DMS 273 treated with DMSO at 0.1 percent for 48 hours (cell line): ENCODE results near the gene CSRP1.
"Not testable (repeated sequence)": the region's sequence is repeated elsewhere in the genome, so short reads cannot be mapped to it uniquely, and the experiment has no call there.

Experiments used
- DNase-seq: peaks from one replicate; lab custom pipeline; 2025; lab: John Stamatoyannopoulos, UW

The CSRP1 gene

DNA sequence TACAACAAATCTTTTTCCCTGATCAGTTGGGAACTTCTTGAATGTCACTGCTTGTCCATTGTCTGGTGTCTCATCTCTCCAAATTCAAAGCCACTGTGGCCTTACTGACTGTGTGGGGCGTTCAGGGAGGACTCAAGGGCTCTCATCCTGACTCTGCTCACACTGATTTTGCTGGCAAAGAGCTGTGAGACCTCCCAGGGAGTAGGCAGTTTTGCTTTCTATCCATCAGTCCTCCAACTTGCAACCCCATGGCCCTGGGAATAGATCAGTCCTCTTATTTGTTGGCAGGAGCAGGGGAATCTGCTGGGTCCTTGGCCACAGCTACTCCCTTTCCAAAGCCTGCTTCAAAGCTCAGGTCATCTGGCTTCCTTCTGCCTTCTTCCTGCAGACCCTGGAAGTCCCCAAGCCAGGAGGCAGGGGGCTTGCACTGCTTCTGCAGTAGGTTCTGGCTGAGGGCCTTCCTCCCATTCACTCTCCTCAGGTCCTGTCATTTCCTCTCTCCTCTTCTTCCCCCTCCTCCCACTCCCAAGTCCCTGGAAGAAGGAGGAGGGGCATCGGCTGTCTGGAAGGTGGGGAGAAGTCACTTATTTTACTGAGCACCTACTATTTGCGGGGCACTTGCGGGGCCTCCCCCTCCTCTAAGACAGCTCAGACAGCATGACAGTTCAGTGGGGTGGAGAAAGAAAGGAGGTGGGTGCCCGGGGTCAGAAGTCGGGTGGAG lies 31.1 kb upstream of the CSRP1 start:
- DNase-seq: no peak

DNA sequence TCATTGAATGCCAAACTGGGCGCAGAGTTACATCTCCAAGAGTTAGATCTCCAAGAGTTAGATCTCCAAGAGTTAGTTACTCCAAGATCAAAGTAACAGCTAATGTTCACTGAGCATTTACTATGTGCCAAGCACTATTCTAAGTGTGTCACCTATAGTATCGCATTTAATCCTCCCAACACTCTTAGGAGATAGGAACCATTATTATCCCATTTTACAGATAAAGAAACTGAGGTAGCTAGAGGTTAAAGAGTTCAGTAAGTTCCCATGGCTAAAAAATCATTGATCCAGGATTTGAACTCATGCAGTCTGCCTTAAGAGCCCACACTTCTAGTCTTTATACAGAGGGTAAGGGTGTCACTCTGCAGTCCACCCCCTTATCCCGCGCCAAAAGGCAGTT lies 30.5 kb upstream of the CSRP1 start:
- DNase-seq: no peak

DNA sequence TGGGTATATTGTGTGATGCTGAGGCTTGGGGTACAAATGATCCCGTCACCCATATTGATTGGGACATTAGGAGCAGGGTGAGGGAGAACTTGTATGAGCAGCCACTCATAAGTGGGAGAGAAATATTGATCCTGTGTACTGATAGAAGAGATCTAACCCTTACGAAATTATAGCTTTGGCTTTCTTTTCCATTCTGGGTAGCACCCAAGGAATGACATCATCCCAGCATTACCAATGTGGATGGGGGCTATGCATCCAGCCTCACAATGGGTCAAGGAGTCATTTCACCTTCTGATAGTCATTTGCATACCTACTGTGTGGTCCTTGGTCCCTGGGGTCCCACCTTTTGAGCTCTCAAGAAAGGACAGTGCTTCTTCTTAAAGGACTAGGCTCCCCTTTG lies 30.1 kb upstream of the CSRP1 start:
- DNase-seq: no peak

DNA sequence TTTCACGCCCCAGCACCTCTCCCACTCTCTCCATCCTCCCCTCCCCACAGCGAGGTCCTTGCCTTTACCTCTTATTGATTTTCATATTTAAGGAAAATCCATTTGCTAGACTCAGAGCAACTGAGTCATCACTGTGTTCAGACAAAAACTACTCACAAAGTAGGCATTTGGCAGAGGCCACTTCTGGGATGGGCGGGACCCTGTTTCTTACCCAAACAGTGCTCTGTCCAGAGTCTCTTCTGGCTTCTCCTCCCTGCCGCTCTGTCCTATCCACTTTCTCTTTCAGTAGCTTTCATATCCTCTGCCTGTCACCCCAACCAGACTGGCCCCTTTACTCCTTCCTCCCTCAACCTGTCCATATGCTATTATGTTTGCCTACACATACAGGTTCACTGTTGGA lies 29.6 kb upstream of the CSRP1 start:
- DNase-seq: no peak

DNA sequence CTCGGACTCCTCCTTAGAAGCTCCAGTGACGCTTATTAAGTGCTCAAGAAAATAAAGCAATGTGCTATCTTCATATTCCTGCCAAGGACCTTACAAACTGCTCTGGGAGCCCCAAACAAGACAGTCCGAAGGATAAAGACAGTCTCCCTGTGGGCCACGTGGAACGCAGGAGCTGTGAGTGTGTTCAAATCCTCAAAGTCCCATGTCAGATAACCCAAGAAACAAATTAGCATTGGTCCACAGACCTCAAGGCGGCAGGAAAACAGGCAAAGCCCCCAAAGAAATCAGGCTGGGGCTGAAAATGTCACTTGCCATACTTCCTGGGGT lies 29.0 kb upstream of the CSRP1 start:
- DNase-seq: no peak

DNA sequence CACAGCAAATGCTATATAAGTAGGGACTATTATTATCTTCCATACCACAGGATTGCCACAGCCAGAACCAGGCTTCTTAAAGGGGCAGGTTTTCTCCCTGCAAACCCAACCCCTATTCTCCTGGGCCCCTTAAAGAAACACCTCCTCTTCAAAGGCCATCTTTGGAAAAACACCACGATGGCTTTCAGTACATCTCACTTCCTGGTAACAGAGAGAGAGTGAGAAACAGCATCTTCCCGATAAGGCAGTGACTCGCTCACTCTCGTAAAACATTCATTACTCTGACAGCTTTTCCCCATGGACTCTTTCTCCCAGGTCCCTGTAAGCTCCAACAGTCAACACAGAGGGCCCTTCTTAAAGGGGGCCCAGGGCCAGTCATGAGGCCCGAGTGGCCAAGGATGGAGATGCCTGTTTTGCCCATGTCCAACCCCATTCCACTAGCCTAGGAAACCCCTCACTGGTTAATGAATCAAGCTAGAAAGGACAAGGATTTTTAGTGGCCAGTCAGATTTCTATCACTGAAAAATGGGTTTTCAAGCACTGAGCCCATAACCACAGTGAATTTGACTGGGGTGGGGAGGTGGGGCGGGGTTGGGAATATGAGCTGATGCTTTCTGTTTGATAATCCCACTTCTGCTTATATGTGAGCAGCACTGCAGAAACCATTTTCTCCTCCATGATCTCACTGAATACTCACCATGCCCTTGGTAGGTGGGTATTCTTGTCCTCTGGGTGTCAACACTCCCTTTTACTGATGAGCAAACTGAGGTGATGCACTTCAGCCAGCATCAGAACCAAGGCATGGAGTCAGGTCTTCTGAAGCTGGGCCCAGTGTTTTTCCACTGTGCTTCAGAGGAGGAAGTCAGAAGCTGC lies 28.4 kb upstream of the CSRP1 start:
- DNase-seq: no peak

DNA sequence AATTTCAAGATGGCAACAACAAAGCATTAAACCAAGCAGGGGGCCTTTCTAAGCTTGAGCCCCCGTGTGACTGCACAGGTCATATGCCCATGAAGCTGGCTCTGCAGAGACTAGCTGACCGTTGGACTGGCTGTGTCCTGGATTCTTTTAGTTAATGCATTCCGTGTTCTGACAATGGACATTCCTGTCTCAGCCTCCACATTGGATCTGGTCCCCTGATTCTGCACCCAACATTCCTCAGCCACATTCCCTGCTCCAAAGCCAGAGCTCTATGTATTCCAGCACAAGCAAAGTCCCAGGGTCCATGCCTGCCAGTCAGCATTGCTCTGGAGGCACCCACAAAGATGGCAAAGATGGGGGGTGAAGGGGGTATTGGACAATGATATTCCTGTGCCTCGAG lies 26.9 kb upstream of the CSRP1 start:
- no peak for DNase-seq

DNA sequence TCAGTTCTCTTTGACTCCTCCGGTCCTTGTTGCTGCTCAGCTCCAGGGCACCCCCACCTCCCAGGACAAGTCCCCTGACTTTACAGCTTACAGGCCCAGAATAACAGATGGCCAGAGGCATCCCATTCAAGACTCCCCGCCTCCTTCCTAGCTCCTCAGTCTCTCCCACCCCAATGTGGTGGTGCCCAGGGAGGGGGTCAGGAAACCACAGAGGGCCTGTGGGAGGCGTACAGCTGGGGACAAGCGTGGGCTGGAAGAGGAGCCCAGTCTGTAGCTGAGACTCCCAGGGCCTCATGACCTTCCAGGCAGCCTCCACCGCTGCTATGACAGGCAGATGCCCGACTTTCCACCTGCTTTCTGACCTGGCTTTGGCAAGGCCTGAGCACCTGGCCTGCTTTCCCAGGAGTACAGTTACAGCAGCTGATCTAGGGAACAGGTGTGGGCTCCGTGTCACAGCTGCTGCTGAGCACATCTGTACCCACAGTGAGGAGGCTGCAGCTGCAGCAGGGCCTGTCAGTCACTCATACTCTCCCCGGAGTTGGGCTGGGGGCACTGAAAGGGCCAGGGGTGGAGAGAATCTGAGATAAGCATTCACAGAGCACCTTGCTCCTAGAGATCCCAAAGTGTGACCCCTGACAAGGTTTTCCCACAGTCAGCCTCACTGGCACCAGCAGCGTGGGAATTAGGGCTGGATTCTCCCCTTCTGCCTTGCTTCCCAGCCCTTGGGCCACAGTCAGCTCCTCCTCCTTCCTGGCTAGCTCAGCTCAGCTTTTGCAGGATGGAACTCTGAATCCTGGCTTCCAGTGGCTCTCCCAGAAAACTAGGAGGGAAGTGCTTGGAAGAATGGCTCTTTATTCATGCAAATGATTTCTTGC lies 24.9 kb upstream of the CSRP1 start:
- peak; percentile 46 for DNase-seq

DNA sequence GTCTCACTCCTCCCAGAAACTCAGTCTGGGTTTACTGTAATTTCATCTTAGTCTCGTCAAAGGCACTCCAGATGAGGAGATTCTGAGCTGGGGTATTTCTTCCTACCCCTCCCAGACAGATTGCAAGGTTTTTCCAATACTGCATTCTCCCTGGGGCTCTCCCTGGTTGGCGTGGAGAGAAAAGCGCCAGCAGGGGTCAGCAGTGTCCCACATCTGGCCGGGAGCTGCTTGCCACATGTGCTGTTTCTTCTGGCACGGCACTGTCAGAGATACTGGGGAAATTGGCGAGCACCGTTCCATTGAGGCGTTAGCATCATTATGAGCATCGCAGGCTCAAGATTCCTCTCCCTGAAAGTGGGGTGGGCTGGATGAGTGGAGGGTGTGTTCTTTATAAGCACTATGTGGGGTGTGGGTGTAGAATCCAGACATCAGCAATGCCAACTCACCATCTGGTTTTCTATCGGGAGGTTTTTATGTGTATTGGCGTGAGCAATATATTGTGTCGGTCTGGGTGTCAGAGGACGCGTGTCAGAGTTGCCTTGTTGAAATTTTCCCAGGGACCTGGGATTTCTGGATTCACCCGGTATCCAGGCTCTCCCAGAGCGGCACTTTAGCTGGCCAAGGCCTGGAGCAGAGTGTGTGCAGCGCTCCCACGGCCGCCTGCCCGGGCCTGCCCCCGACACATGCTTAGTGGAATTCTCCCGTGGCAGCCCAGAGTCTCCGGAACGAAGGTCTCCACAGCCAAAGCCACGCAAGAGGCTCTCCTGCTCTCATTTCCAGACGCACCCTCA lies 24.0 kb upstream of the CSRP1 start:
- DNase-seq: peak; percentile 65

DNA sequence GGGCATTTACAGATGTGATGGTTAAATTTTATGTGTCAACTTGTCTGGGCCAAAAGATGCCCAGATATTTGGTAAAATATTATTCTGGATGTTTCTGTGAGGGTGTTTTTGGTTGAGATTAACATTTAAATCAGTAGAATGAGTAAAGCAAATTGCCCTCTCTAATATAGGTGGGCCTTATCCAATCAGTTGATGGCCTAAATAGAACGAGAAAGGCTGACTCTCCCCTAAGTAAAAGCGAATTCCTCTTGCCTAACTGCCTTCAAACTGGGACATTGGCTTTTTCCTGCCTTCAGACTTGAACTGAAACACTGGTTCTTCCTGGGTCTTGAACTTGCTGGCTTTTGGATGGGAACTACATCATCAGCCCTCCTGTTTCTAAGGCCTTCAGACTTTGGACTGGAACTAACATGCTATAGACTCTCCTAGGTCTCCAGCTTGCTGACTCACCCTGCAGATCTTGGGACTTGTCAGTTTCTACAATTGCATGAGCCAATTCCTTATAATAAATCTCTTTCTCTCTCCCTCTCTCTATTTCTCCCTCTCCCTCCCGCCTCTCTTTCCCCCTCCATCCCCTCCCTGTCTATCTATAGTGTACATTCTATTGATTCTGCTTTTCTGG lies 21.8 kb upstream of the CSRP1 start:
- no peak for DNase-seq

DNA sequence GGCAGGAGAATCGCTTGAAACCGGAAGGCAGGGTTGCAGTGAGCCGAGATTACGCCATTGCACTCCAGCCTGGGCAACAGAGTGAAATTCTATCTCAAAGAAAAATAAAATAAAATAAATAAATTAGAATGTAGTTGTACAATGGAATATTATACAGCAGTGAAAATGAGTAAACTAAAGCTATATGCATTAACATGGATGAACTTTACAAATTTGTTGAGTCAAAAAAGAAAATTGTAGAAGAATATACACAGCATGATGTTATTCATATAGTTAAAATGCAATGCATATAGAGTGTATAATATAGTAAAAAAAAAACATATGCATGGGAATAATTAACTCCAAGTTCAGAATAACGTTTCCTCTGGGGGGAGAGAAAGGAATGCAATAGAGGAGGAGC lies 21.0 kb upstream of the CSRP1 start:
- no peak for DNase-seq

DNA sequence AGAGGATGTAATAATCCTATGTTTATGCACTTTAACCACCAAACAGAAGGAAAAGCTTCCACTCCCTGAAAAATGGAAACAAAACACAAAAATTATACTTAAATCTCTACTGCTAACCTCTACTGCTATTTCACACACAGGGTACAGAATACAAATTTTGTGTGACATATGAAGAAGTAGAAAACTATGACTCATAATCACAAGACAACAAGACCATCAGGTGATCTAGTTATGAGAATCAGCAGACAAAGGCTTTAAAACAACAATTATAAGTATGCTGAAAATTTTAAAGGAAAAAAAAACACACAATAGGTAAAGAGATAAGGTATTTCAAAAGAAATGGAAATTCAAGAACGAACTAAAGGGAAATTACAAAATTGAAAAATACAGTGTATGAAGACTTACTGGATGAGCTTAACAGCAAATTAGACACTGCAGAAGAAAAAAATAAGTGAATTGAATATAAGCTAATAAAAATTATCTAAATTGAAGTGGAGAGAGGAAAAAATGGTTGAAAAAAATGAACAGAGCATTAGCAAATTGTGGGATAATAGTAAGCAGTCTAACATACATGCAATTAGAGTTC lies 18.4 kb upstream of the CSRP1 start:
- DNase-seq: no peak

DNA sequence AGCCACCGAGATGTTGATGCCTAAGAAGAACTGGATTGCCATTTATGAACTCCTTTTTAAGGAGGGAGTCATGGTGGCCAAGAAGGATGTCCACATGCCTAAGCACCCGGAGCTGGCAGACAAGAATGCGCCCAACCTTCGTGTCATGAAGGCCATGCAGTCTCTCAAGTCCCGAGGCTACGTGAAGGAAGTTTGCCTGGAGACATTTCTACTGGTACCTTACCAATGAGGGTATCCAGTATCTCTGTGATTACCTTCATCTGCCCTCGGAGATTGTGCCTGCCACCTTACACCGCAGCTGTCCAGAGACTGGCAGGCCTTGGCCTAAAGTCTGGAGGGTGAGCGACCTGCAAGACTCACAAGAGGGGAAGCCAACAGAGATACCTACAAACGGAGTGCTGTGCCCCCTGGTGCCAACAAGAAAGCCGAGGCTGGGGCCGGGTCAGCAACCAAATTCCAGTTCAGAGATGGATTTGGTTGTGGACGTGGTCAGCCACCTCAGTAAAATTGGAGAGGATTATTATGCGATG lies 13.2 kb upstream of the CSRP1 start:
- not testable (repeated sequence) for DNase-seq

DNA sequence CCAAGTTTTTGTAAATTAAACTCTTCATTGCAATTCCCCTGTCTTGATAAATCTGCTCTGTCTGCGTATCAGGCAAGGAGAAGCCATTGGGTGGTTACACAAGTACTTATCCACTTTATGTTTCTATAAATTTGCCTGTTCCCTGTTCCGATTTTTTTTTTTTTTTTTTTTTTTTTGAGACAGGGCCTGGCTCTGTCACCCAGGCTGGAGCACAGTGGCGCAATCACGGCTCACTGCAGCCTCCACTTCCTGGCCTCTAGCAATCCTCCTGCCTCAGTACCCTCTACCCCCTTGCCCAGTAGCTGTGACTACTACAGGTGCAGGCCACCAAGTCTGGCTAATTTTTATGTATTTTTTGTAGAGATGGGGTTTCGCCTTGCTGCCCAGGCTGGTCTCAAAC lies 11.1 kb upstream of the CSRP1 start:
- no peak for DNase-seq

DNA sequence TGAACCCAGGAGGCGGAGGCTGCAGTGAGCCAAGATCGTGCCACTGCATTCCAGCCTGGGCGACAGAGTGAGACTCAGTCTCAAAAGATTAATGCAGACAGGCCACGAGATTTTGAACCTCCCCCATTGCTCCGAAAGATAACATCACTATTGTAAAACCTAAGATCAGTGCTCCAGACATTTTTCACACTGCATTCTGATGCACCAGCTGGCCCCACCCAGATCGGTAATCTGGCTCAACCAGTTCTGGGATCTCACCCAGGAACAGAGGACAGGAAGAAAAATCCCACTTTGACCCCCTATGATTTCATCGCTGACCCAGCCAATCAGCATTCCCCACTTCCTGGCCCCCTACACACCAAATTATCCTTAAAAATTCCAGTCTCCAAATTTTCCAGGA lies 10.7 kb upstream of the CSRP1 start:
- DNase-seq: no peak

DNA sequence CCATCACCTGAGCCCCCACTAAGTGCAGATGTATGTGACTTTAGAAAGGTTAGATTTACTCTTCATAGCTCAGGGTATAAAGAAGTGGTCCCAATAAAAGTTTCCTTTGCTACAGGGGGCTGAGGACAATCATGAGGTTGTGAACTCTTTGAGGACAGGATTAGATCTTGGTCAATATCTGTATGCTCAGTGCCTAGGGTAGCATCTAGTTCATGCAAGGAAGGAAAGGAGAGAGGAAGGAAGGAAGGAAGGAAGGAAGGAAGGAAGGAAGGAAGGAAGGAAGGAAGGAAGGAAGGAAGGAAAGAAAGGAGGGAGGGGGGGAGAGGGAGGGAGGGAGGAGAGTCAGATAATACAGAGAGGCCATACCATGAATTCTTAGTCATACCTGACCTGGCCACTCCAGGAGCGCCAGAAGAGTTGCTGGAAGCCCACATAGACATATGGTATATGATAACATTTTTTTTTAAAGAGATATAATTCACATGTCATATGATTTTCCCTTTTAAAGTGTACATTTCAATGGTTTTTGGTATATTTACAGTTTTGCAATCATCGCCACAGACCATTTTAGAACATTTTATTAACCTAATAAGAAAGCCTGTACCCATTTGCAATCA lies 9.7 kb upstream of the CSRP1 start:
- DNase-seq: no peak

DNA sequence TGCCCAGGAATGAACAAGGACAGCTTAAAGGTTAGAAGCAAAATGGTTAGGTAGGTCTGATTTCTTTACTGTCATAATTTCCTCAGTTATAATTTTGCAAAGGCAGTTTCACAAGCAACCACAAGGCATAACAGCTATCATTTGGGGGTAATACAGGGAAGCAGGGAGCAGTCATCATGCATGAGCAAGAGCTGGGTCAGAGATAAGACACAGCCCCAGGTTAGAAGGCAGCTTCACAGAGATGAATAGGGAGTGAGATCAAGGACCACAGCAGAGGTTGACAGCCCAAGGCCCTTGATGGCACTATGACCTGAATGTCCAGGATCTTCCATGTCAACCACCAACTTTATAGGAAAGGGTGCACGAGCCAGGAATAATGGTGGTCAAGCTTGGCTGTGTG lies 9.0 kb upstream of the CSRP1 start:
- no peak for DNase-seq

DNA sequence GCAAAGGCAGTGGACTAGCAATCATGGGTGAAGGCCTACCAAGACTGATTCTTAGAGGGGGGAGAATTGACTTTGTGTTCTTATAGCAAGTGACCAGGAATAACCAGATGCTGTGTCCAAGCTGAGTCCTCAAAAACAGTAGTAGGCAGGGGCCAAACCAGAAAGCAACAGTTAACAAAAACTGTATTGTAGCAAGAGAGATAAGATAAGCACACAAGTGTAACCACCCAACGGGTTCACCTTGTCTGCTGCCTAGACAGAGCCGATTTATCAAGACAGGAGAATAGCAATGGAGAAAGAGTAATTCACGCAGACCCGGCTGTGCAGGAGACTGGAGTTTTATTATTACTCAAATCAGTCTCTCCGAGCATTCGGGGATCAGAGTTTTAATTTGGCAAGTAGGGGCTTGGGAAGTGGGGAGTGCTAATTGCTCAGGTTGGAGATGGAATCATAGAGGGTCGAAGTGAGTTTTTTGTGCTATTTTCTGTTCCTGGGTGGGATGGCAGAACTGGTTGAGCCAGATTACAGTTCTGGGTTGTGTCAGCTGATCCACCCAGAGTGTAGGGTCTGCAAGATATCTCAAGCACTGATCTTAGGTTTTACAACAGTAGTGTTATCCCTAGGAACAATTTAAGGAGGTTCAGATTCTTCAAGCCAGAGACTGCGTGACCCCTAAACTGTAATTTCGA lies 8.3 kb upstream of the CSRP1 start:
- DNase-seq: no peak

DNA sequence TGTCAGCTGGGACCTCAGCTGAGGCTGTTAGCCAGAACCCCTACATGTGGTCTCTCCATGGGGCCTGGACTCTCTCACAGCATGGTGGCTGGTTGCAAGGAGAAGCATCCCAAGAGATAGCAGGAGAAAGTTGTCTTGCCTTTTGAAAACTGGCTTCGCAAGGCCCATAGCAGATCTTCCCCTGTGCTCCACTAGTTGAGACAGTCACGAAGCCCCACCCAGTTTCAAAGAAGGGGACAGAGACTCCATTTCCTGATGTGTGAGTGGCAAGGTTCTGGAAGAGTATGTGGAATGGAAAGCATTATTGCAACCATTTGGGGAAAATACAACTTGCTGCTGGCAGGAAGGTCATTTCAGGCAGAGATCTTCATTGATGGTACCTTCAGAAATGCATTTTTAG lies 7.5 kb upstream of the CSRP1 start:
- DNase-seq: no peak
